H1 (cell line): ENCODE data around the gene SLC35F1. TPM values are rescaled to one million over a fixed set of nuclear protein-coding genes. Genes with fewer than 3 reads are reported as not detected.

ENCODE experiments used
- CTCF ChIA-PET: fragments of 300-600 bp; sonication (Branson Sonifier 250); formaldehyde crosslinking; loops from one replicate; lab custom pipeline; 2021; ENCODE audit not compliant: partially characterized antibody; lab: Charles Lee
- POLR2A ChIA-PET: fragments of 300-600 bp; sonication (Branson Sonifier 250); formaldehyde crosslinking; loops from one replicate; lab custom pipeline; 2021; ENCODE audit warnings: inconsistent platforms; ENCODE audit not compliant: partially characterized antibody; lab: Charles Lee
- DNase-seq, 2 experiments: peaks; one replicate each; pipeline versions ENCODE4 v3.0.0 to v3.0.0-alpha.2; 2010 to 2022; ENCODE audit warnings: low spot score in 2 of 2, low read depth in 1 of 2, mixed read lengths in 1 of 2
- FAIRE-seq: peaks from 2 replicates; lab custom pipeline; 2011; peaks lifted over from hg19 to GRCh38; lab: Jason Lieb, UNC
- H2AFZ ChIP-seq: 2 replicates; pipeline ENCODE4 v1.8.1; 2012; ENCODE audit warnings: low read length, inconsistent platforms
- H2AK5ac ChIP-seq: 2 replicates; pipeline ENCODE4 v1.6.1; 2013; ENCODE audit warnings: low read depth, low read length
- H2BK120ac ChIP-seq: replicated peaks from 2 replicates; pipeline ENCODE3; 2013; ENCODE audit warnings: low read depth, low read length, inconsistent platforms
- H2BK12ac ChIP-seq: 2 replicates; pipeline ENCODE4 v1.6.1; 2013; ENCODE audit warnings: low read depth, low read length
- H2BK15ac ChIP-seq: 2 replicates; pipeline ENCODE4 v1.6.1; 2013; ENCODE audit warnings: low read length
- H2BK20ac ChIP-seq: 2 replicates; pipeline ENCODE4 v1.6.1; 2013; ENCODE audit warnings: low read length
- H2BK5ac ChIP-seq: 2 replicates; pipeline ENCODE4 v1.6.1; 2013; ENCODE audit warnings: low read depth, low read length
- H3K14ac ChIP-seq: 2 replicates; pipeline ENCODE4 v1.6.1; 2013; ENCODE audit warnings: inconsistent platforms; ENCODE audit not compliant: insufficient read length
- H3K18ac ChIP-seq: 2 replicates; pipeline ENCODE4 v1.6.1; 2013; ENCODE audit warnings: low read length; ENCODE audit errors: extremely low read depth
- H3K23ac ChIP-seq: 2 replicates; pipeline ENCODE4 v1.6.1; 2013; ENCODE audit warnings: inconsistent platforms; ENCODE audit not compliant: insufficient read length
- H3K23me2 ChIP-seq: 2 replicates; pipeline ENCODE4 v1.6.1; 2013; ENCODE audit warnings: low read depth, low read length
- H3K27ac ChIP-seq: 2 replicates; pipeline ENCODE4 v1.6.1; 2011; ENCODE audit warnings: low read depth, low read length, inconsistent platforms
- H3K27me3 ChIP-seq, 4 experiments: replicated peaks in 1 of 4; 1 replicate in 1 of 4; 2 replicates in 3 of 4; pipeline versions ENCODE4 v1.6.1 to v1.8.1; 2011 to 2013; ENCODE audit warnings: low read length in 3 of 4, mild to moderate bottlenecking in 3 of 4, inconsistent platforms in 2 of 4, mixed read lengths in 2 of 4, moderate library complexity in 1 of 4; ENCODE audit not compliant: control insufficient read depth in 3 of 4, insufficient read depth in 3 of 4; ENCODE audit errors: extremely low read depth in 1 of 4
- H3K36me3 ChIP-seq, 4 experiments: 2 replicates each; pipeline versions ENCODE4 v1.6.1 to v1.8.1; 2011 to 2013; ENCODE audit warnings: mild to moderate bottlenecking in 4 of 4, low read length in 3 of 4, moderate library complexity in 2 of 4, control low read depth in 1 of 4, inconsistent platforms in 1 of 4; ENCODE audit not compliant: insufficient read depth in 4 of 4, control insufficient read depth in 2 of 4
- H3K4ac ChIP-seq: replicated peaks from 2 replicates; pipeline ENCODE3; 2013; ENCODE audit warnings: low read length, low read depth, mixed read lengths, inconsistent platforms; ENCODE audit not compliant: insufficient read length
- H3K4me1 ChIP-seq, 4 experiments: replicated peaks in 1 of 4; 1 replicate in 1 of 4; 2 replicates in 3 of 4; pipeline versions ENCODE4 v1.6.1 to v1.8.1; 2011 to 2013; ENCODE audit warnings: low read length in 3 of 4, inconsistent platforms in 2 of 4, mixed read lengths in 1 of 4; ENCODE audit not compliant: insufficient read depth in 4 of 4, control insufficient read depth in 3 of 4
- H3K4me2 ChIP-seq, 2 experiments: 2 replicates each; pipeline versions ENCODE4 v1.6.1 to v1.8.1; 2011 to 2013; ENCODE audit warnings: low read depth in 2 of 2, low read length in 2 of 2, control low read depth in 1 of 2, inconsistent platforms in 1 of 2, mild to moderate bottlenecking in 1 of 2; ENCODE audit not compliant: insufficient read depth in 1 of 2
- H3K4me3 ChIP-seq, 4 experiments: fragments of 200-600, 300-600 bp in 1 of 4; sonication (generic), shearing (Covaris generic), sonication (Bioruptor Twin) in 1 of 4; 2 replicates each; pipeline versions ENCODE4 v1.5.1 to v1.8.1; 2011 to 2016; ENCODE audit warnings: low read length in 4 of 4, low read depth in 3 of 4, control low read depth in 2 of 4, inconsistent platforms in 2 of 4, mild to moderate bottlenecking in 2 of 4, mixed read lengths in 1 of 4, moderate library complexity in 1 of 4; ENCODE audit not compliant: insufficient read depth in 2 of 4; ENCODE audit errors: extremely low read depth in 1 of 4
- H3K56ac ChIP-seq: replicated peaks from 2 replicates; pipeline ENCODE3; 2013; ENCODE audit warnings: low read depth, mild to moderate bottlenecking, mixed read lengths, low read length, inconsistent platforms; ENCODE audit not compliant: insufficient read length
- H3K79me1 ChIP-seq: 2 replicates; pipeline ENCODE4 v1.6.1; 2013; ENCODE audit warnings: low read depth, low read length, control low read depth
- H3K79me2 ChIP-seq, 2 experiments: 2 replicates each; pipeline versions ENCODE4 v1.6.1 to v1.8.1; 2012 to 2013; ENCODE audit warnings: low read length in 2 of 2, mild to moderate bottlenecking in 2 of 2, inconsistent platforms in 1 of 2; ENCODE audit not compliant: insufficient read depth in 2 of 2, control insufficient read depth in 1 of 2
- H3K9ac ChIP-seq, 4 experiments: replicated peaks in 1 of 4; 1 replicate in 1 of 4; 2 replicates in 3 of 4; pipeline versions ENCODE4 v1.6.1 to v1.8.1; 2011 to 2013; ENCODE audit warnings: low read depth in 3 of 4, low read length in 3 of 4, control low read depth in 2 of 4, mild to moderate bottlenecking in 2 of 4, moderate library complexity in 2 of 4, inconsistent platforms in 1 of 4; ENCODE audit errors: extremely low read depth in 1 of 4
- H3K9me3 ChIP-seq, 2 experiments: 2 replicates each; pipeline versions ENCODE4 v1.6.1 to v1.8.1; 2012 to 2013; ENCODE audit warnings: mild to moderate bottlenecking in 2 of 2, moderate library complexity in 2 of 2, control low read depth in 1 of 2, inconsistent platforms in 1 of 2, low read depth in 1 of 2, low read length in 1 of 2, mixed read lengths in 1 of 2; ENCODE audit not compliant: insufficient read depth in 2 of 2
- H4K20me1 ChIP-seq, 2 experiments: replicated peaks in 1 of 2; 2 replicates each; pipeline versions ENCODE3 to v1.8.1; 2011 to 2013; ENCODE audit warnings: inconsistent platforms in 2 of 2, low read length in 2 of 2, mild to moderate bottlenecking in 1 of 2; ENCODE audit not compliant: insufficient read depth in 2 of 2, control insufficient read depth in 1 of 2
- H4K5ac ChIP-seq: 2 replicates; pipeline ENCODE4 v1.6.1; 2013; ENCODE audit warnings: low read length, low read depth, mixed read lengths, inconsistent platforms; ENCODE audit not compliant: insufficient read length
- H4K8ac ChIP-seq: 2 replicates; pipeline ENCODE4 v1.8.0; 2013; ENCODE audit warnings: mild to moderate bottlenecking, moderate library complexity, low read length, inconsistent platforms; ENCODE audit not compliant: insufficient read depth; ENCODE audit errors: extremely low read depth
- H4K91ac ChIP-seq: replicated peaks from 2 replicates; pipeline ENCODE3; 2013; ENCODE audit warnings: low read length, mixed read lengths, inconsistent platforms; ENCODE audit not compliant: insufficient read length
- CHD2 ChIP-seq: IDR thresholded peaks from 2 replicates; pipeline ENCODE4 v1.6.1; 2012; ENCODE audit warnings: low read length, improper control_type of control experiment
- EGR1 ChIP-seq: IDR thresholded peaks from 2 replicates; pipeline ENCODE4 v1.6.1; 2011; ENCODE audit warnings: low read depth, low read length, borderline replicate concordance
- EP300 ChIP-seq, 2 experiments: IDR thresholded peaks; 1 replicate in 1 of 2; 2 replicates in 1 of 2; pipeline ENCODE4 v1.6.1; 2011 to 2012; ENCODE audit warnings: low read depth in 2 of 2, low read length in 2 of 2, mild to moderate bottlenecking in 2 of 2, borderline replicate concordance in 1 of 2, inconsistent platforms in 1 of 2, moderate library complexity in 1 of 2
- FOSL1 ChIP-seq: IDR thresholded peaks from 2 replicates; pipeline ENCODE4 v1.6.1; 2011; ENCODE audit warnings: mild to moderate bottlenecking, low read depth, low read length, moderate library complexity; ENCODE audit not compliant: insufficient read depth
- POLR2AphosphoS5 ChIP-seq: IDR thresholded peaks from 2 replicates; pipeline ENCODE4 v1.6.1; 2011; ENCODE audit warnings: low read depth, low read length
- RNF2 ChIP-seq: fragments of 200-900, 300-1000 bp; sonication (generic); IDR thresholded peaks from 2 replicates; pipeline ENCODE4 v1.7.1; 2016; ENCODE audit warnings: borderline replicate concordance, low read depth, mild to moderate bottlenecking, antibody characterized with exemption, low read length; ENCODE audit not compliant: poor library complexity, severe bottlenecking; ENCODE audit errors: missing control alignments
- SP1 ChIP-seq: IDR thresholded peaks from 2 replicates; pipeline ENCODE4 v1.6.1; 2011; ENCODE audit warnings: low read depth, low read length
- SP4 ChIP-seq: IDR thresholded peaks from 2 replicates; pipeline ENCODE4 v1.6.1; 2012; ENCODE audit warnings: low read length, inconsistent platforms
- TAF7 ChIP-seq: optimal IDR thresholded peaks from 2 replicates; pipeline ENCODE3; 2011; ENCODE audit warnings: low read depth, mild to moderate bottlenecking, inconsistent platforms, low read length, moderate library complexity, borderline replicate concordance
- TBP ChIP-seq: IDR thresholded peaks from 2 replicates; pipeline ENCODE4 v1.6.1; 2011; ENCODE audit warnings: low read depth, low read length, improper control_type of control experiment
- TEAD4 ChIP-seq: IDR thresholded peaks from 2 replicates; pipeline ENCODE4 v1.6.1; 2012; ENCODE audit warnings: low read depth, low read length, inconsistent platforms, mixed read lengths
- USF2 ChIP-seq: IDR thresholded peaks from 2 replicates; pipeline ENCODE4 v1.6.1; 2011; ENCODE audit warnings: low read length, improper control_type of control experiment
- ZNF274 ChIP-seq: IDR thresholded peaks from 2 replicates; pipeline ENCODE4 v1.7.0; 2012; ENCODE audit warnings: low read length, borderline replicate concordance; ENCODE audit errors: extremely low read depth
- WGBS, 2 experiments: shearing (Covaris generic) in 1 of 2; methylation state at CpG; one replicate each; pipeline versions ENCODE4 v1.1.6 to v1.1.7; 2013 to 2015; ENCODE audit warnings: low lambda C conversion rate in 2 of 2, mixed read lengths in 2 of 2, inconsistent platforms in 1 of 2, low coverage in 1 of 2, missing lambda C conversion rate in 1 of 2; ENCODE audit not compliant: insufficient replicate concordance in 2 of 2, insufficient coverage in 1 of 2, insufficient read length in 1 of 2; ENCODE audit errors: extremely low coverage in 1 of 2, missing lambda C conversion rate in 1 of 2; 5-methylcytosine and 5-hydroxymethylcytosine counted together
- polyA plus RNA-seq, 7 experiments: library from polyadenylated mRNA; depleted of rRNA in 3 of 7; stranded (reverse) in 5 of 7; unstranded in 2 of 7; fragments of >200 nt in 5 of 7; fragments of 200-250 nt in 2 of 7; gene quantifications; 1 replicate in 5 of 7; 2 replicates in 1 of 7; 4 replicates in 1 of 7; pipeline versions ENCODE4 v1.2.1 to v1.2.3, GENCODE V29; 2011 to 2013; ENCODE audit warnings: missing spikeins in 2 of 7, mixed read lengths in 2 of 7
- total RNA-seq: library from RNA; stranded (reverse); fragmentation: NEBNext Ultra II Directional; extraction: Animal tissue kit (Norgen Biotek cat#: 25700); gene quantifications from 2 replicates; pipeline ENCODE4 v1.2.1, GENCODE V29; 2021

Gene SLC35F1
- total and polyA plus RNA-seq, 2 of the 8 experiments (the other 6 are each of a cell fraction or from before 2014, with no cell fraction given), result 7.0 to 10.0 TPM

GRCh38 chr6:117909638-117910037 lies 2.6 kb downstream of the SLC35F1 start:
- FAIRE-seq (no peak), DNase-seq (no peak)
- no peaks in the 10 kb centered on the region for H3K79me1 ChIP-seq
- no peaks in the 10 kb centered on the region for H3K36me3 ChIP-seq
- H3K4me2 ChIP-seq, result no peak overlapping the region
- no peak overlapping the region for H2BK12ac ChIP-seq
- no peak overlapping the region for H4K5ac ChIP-seq
- H2AFZ ChIP-seq, result no peak overlapping the region
- peaks cover 0 to 4% (median 0%) of the 10 kb centered on the region in 4 experiments; a peak in 2 of 7 replicates for H3K4me1 ChIP-seq
- 95% methylated on average over 5 of the region's 5 CpGs; no CpG with 5 or more reads in 1 of the 2 experiments for WGBS, 2 experiments
- H3K9ac ChIP-seq, result no peak overlapping the region
- no peak overlapping the region for H2AK5ac ChIP-seq
- H3K4ac ChIP-seq, result no peak overlapping the region
- ChIA-PET CTCF (interaction anchor here (0.7 to 2.1 kb wide), 3 partner anchors 9 to 325 kb away, joined by 3 to 8 read pairs (median 6); no protein-coding TSS in a partner anchor), POLR2A (interaction anchor here (1.1 kb wide), 1 partner anchor 10 kb away, joined by 7 read pairs; no protein-coding TSS in a partner anchor)
- no peaks in the 10 kb centered on the region for H3K79me2 ChIP-seq
- H3K27me3 ChIP-seq, result peaks cover 0 to 14% (median 11%) of the 10 kb centered on the region in 4 experiments; a peak in 6 of 7 replicates
- H4K91ac ChIP-seq, result no peak overlapping the region
- no peak overlapping the region for H3K27ac ChIP-seq
- no peak overlapping the region for H3K4me3 ChIP-seq
- H3K23ac ChIP-seq, result no peak overlapping the region
- H2BK15ac ChIP-seq, result no peak overlapping the region
- H3K9me3 ChIP-seq, result no peaks in the 10 kb centered on the region
- no peak overlapping the region for H2BK5ac ChIP-seq
- peaks cover 0 to 4% of the 10 kb centered on the region in 2 experiments for H4K20me1 ChIP-seq
- H3K56ac ChIP-seq, result no peak overlapping the region
- H3K23me2 ChIP-seq, result peaks cover 17% of the 10 kb centered on the region
- H3K14ac ChIP-seq, result no peak overlapping the region
- no peak overlapping the region for H4K8ac ChIP-seq
- H2BK20ac ChIP-seq, result no peak overlapping the region
- no peak overlapping the region for H3K18ac ChIP-seq
- H2BK120ac ChIP-seq, result no peak overlapping the region
- TF ChIP-seq USF2 (no peak), SP1 (no peak), TAF7 (no peak), EGR1 (no peak), TBP (no peak), TEAD4 (no peak), SP4 (no peak), FOSL1 (no peak), EP300 (IDR thresholded peaks at IDR 0.05; ENCODE audit: borderline replicate concordance in 1 of 2, low read depth in 2 of 2, low read length in 2 of 2) (no peak), ZNF274 (no peak), CHD2 (no peak), POLR2AphosphoS5 (no peak), RNF2 (no peak)
